Putamen (tissue), 1 donor: ENCODE data around the gene NRAS.
A peak's percentile ranks its signal among the peaks of the same experiment; 100 is the strongest.

Experiments used
- DNase-seq: peaks from one replicate; pipeline ENCODE4 v3.0.0-alpha.2; 2016; ENCODE audit warnings: low spot score

NRAS gene

GRCh38 chr1:114725230-114725629 lies 8.7 kb upstream of the NRAS start:
- no peak for DNase-seq

GRCh38 chr1:114723915-114724314 lies 7.3 kb upstream of the NRAS start:
- DNase-seq, result no peak

GRCh38 chr1:114723457-114723856 lies 6.9 kb upstream of the NRAS start:
- no peak for DNase-seq

- no peak for DNase-seq
Measured at GRCh38 chr1:114720492-114720891, 3.9 kb upstream of the NRAS start.

GRCh38 chr1:114719424-114719787 lies 2.8 kb upstream of the NRAS start:
- DNase-seq, result no peak

- DNase-seq, result no peak
Measured at GRCh38 chr1:114718661-114719423, 2.3 kb upstream of the NRAS start.

GRCh38 chr1:114715952-114716303 lies 643 bp downstream of the NRAS start:
- no peak for DNase-seq

- no peak for DNase-seq
Measured at GRCh38 chr1:114712977-114713376, 3.6 kb downstream of the NRAS start.

- no peak for DNase-seq
Measured at GRCh38 chr1:114710360-114710759, 6.2 kb downstream of the NRAS start.

- no peak for DNase-seq
Measured at GRCh38 chr1:114707604-114708003, 9.0 kb downstream of the NRAS start.

- no peak for DNase-seq
Measured at GRCh38 chr1:114703242-114703641, 13.3 kb downstream of the NRAS start.

GRCh38 chr1:114702737-114703136 lies 13.8 kb downstream of the NRAS start:
- no peak for DNase-seq

- DNase-seq, result no peak
Measured at GRCh38 chr1:114701931-114702330, 14.6 kb downstream of the NRAS start.

- peak; percentile 45 for DNase-seq
Measured at GRCh38 chr1:114700036-114700600, 16.5 kb downstream of the NRAS start.

- no peak for DNase-seq
Measured at GRCh38 chr1:114696810-114697209, 19.8 kb downstream of the NRAS start.

- no peak for DNase-seq
Measured at GRCh38 chr1:114695430-114696058, 21.0 kb downstream of the NRAS start, which contains the start of gene AMPD1. AMPD1 (minus strand) TSS chr1:114695546; CDS start chr1:114695471, 75 bp downstream.

- no peak for DNase-seq
Measured at GRCh38 chr1:114694540-114695310, 21.8 kb downstream of the NRAS start.

GRCh38 chr1:114692947-114693346 lies 23.6 kb downstream of the NRAS start:
- DNase-seq, result no peak

- no peak for DNase-seq
Measured at GRCh38 chr1:114691061-114691460, 25.5 kb downstream of the NRAS start.

GRCh38 chr1:114690148-114690547 lies 26.4 kb downstream of the NRAS start:
- DNase-seq, result no peak

GRCh38 chr1:114688526-114688925 lies 28.0 kb downstream of the NRAS start:
- DNase-seq, result no peak

- DNase-seq, result no peak
Measured at GRCh38 chr1:114685851-114686250, 30.7 kb downstream of the NRAS start.

GRCh38 chr1:114677691-114678090 lies 38.9 kb downstream of the NRAS start:
- DNase-seq, result no peak
